ENCODE results near the gene ATP8B1.

DNA sequence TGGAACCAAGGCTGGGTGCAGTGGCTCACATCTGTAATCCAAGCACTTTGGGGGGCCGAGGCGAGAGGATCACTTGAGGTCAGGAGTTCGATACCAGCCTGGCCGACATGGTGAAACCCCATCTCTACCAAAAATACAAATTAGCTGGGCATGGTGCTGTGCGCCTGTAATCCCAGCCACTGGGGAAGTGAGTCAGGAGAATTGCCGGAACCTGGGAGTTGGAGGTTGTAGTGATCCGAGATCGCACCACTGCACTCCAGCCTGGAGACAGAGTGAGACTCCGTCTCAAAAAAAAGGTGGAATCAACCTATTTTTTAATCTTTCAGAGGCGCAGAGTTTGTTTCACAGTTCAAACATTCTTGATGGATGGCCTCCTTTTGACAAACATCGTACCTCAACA lies 24.5 kb upstream of the ATP8B1 start:
- TF ChIP-seq POLR2A (IDR thresholded peaks at IDR 0.05): no peak
- TF ChIP-seq, protein P1, sequence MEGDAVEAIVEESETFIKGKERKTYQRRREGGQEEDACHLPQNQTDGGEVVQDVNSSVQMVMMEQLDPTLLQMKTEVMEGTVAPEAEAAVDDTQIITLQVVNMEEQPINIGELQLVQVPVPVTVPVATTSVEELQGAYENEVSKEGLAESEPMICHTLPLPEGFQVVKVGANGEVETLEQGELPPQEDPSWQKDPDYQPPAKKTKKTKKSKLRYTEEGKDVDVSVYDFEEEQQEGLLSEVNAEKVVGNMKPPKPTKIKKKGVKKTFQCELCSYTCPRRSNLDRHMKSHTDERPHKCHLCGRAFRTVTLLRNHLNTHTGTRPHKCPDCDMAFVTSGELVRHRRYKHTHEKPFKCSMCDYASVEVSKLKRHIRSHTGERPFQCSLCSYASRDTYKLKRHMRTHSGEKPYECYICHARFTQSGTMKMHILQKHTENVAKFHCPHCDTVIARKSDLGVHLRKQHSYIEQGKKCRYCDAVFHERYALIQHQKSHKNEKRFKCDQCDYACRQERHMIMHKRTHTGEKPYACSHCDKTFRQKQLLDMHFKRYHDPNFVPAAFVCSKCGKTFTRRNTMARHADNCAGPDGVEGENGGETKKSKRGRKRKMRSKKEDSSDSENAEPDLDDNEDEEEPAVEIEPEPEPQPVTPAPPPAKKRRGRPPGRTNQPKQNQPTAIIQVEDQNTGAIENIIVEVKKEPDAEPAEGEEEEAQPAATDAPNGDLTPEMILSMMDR (IDR thresholded peaks at IDR 0.05): no peak
